Smooth muscle cell (in vitro differentiated cells): ENCODE data around the gene NEURL3. TPM values are rescaled to one million over a fixed set of nuclear protein-coding genes. Genes with fewer than 3 reads are reported as not detected.

Experiments
- DNase-seq: peaks from one replicate; lab custom pipeline; 2025; ENCODE audit not compliant: unreplicated experiment; lab: John Stamatoyannopoulos, UW
- H2AFZ ChIP-seq: fragments of 200-600 bp; sonication (generic); 2 replicates; pipeline ENCODE4 v1.6.0; 2016; ENCODE audit warnings: antibody characterized with exemption, low read depth, mild to moderate bottlenecking
- H3F3A ChIP-seq: fragments of 200-600 bp; sonication (generic); 2 replicates; pipeline ENCODE4 v1.6.0; 2017; ENCODE audit warnings: antibody characterized with exemption, low read depth
- H3K27ac ChIP-seq: fragments of 200-600 bp; sonication (generic); 2 replicates; pipeline ENCODE4 v1.5.1; 2016; ENCODE audit warnings: low read depth, mild to moderate bottlenecking
- H3K27me3 ChIP-seq: fragments of 200-600 bp; sonication (generic); 2 replicates; pipeline ENCODE4 v1.6.1; 2016; ENCODE audit warnings: low read depth, mild to moderate bottlenecking
- H3K36me3 ChIP-seq: fragments of 200-600 bp; sonication (generic); 2 replicates; pipeline ENCODE4 v1.5.1; 2016; ENCODE audit warnings: low read depth
- H3K4me1 ChIP-seq: fragments of 200-600 bp; sonication (generic); 2 replicates; pipeline ENCODE4 v1.5.1; 2016; ENCODE audit warnings: low read depth
- H3K4me2 ChIP-seq: fragments of 200-600 bp; sonication (generic); 2 replicates; pipeline ENCODE4 v1.6.0; 2016; ENCODE audit warnings: mild to moderate bottlenecking
- H3K4me3 ChIP-seq: fragments of 200-600 bp; sonication (generic); 2 replicates; pipeline ENCODE4 v1.5.1; 2016; ENCODE audit warnings: mild to moderate bottlenecking
- H3K79me2 ChIP-seq: fragments of 200-600 bp; sonication (generic); 2 replicates; pipeline ENCODE4 v1.6.0; 2016; ENCODE audit warnings: low read depth, mild to moderate bottlenecking
- H3K9ac ChIP-seq: fragments of 200-600 bp; sonication (generic); 2 replicates; pipeline ENCODE4 v1.6.0; 2016; ENCODE audit warnings: low read depth
- H3K9me3 ChIP-seq: fragments of 200-600 bp; sonication (generic); replicated peaks from 2 replicates; pipeline ENCODE4 v1.5.1; 2016; ENCODE audit warnings: low read depth
- H4K20me1 ChIP-seq: fragments of 200-600 bp; sonication (generic); 2 replicates; pipeline ENCODE4 v1.6.0; 2016; ENCODE audit warnings: low read depth
- WGBS: methylation state at CpG from one replicate; pipeline ENCODE4 v1.1.7; 2016; ENCODE audit warnings: low lambda C conversion rate; 5-methylcytosine and 5-hydroxymethylcytosine counted together
- polyA plus RNA-seq: library from polyadenylated mRNA; unstranded; fragments of >200 nt; fragmentation: Nextera tagmentation; extraction: Ambion mirVana; gene quantifications from 2 replicates; pipeline ENCODE4 v1.2.1, GENCODE V29; 2016
- total RNA-seq: library from RNA; depleted of rRNA; stranded (reverse); fragments of >200 nt; gene quantifications from 2 replicates; pipeline ENCODE4 v1.2.3, GENCODE V29; 2014
- TF ChIP-seq, protein P1 (sequence below): fragments of 200-600 bp; sonication (generic); IDR thresholded peaks from 2 replicates; pipeline ENCODE4 v1.5.1; 2017; ENCODE audit warnings: borderline replicate concordance, mild to moderate bottlenecking, antibody characterized with exemption; ENCODE audit not compliant: insufficient read depth, poor library complexity, severe bottlenecking

The NEURL3 gene
- total and polyA plus RNA-seq, 2 experiments from 2014 or later, result 0.21 TPM; not detected in 1

DNA sequence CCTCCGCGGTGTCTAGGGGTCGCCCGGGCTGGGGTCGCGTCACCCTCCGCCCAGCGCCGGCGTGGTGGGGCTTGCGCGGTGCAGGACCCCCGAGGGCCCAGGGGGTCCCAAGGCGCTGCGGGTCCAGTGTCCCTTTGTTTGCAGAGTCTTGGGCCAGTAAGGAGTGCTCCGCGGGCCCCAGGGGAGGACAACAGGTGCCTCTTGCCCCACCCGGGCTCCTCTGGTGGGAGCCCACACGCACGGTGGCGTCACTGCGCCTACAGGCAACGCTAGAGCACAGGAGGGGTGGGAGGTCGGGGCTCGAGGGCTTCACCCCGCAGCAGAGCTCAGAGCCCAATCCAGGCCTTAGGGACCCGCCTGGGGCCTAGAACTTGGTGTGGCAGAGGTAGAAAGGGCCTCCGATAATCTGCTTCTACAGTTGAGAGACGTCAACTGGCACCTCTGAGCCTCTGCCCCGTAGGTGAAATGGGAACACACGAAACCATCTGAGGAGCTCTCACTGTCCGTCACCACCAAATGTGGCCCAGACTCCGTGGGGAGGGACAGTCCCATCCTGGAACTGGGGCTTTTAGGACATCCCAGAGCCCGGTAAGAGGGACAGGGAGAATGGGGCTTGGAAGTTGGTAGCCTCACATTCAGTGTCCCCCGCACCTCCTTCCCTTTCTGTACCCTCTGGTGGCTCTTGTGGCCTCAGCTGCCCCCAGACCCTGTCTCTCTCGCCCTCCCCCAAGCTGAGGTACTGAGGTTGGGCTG is 32.8 kb upstream of the NEURL3 start:
- no peaks in the 10 kb centered on the region for H3K36me3 ChIP-seq
- H2AFZ ChIP-seq, result no peak overlapping the region
- H3K79me2 ChIP-seq, result peaks cover 16% of the 10 kb centered on the region
- peak overlapping the region; percentile 97 for H3K4me3 ChIP-seq
- TF ChIP-seq, protein P1, sequence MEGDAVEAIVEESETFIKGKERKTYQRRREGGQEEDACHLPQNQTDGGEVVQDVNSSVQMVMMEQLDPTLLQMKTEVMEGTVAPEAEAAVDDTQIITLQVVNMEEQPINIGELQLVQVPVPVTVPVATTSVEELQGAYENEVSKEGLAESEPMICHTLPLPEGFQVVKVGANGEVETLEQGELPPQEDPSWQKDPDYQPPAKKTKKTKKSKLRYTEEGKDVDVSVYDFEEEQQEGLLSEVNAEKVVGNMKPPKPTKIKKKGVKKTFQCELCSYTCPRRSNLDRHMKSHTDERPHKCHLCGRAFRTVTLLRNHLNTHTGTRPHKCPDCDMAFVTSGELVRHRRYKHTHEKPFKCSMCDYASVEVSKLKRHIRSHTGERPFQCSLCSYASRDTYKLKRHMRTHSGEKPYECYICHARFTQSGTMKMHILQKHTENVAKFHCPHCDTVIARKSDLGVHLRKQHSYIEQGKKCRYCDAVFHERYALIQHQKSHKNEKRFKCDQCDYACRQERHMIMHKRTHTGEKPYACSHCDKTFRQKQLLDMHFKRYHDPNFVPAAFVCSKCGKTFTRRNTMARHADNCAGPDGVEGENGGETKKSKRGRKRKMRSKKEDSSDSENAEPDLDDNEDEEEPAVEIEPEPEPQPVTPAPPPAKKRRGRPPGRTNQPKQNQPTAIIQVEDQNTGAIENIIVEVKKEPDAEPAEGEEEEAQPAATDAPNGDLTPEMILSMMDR, result no peak
- H4K20me1 ChIP-seq, result peaks cover 60% of the 10 kb centered on the region
- H3K4me1 ChIP-seq, result peaks cover 25% of the 10 kb centered on the region
- peak overlapping the region; percentile 93 for H3K9ac ChIP-seq
- H3F3A ChIP-seq, result peaks cover 2% of the 10 kb centered on the region
- WGBS, result 10% methylated on average over 36 of the region's 36 CpGs
- H3K27ac ChIP-seq, result no peak overlapping the region
- no peak for DNase-seq
- peaks cover 15% of the 10 kb centered on the region for H3K27me3 ChIP-seq
- H3K4me2 ChIP-seq, result peak overlapping the region; percentile 99
- no peaks in the 10 kb centered on the region for H3K9me3 ChIP-seq

DNA sequence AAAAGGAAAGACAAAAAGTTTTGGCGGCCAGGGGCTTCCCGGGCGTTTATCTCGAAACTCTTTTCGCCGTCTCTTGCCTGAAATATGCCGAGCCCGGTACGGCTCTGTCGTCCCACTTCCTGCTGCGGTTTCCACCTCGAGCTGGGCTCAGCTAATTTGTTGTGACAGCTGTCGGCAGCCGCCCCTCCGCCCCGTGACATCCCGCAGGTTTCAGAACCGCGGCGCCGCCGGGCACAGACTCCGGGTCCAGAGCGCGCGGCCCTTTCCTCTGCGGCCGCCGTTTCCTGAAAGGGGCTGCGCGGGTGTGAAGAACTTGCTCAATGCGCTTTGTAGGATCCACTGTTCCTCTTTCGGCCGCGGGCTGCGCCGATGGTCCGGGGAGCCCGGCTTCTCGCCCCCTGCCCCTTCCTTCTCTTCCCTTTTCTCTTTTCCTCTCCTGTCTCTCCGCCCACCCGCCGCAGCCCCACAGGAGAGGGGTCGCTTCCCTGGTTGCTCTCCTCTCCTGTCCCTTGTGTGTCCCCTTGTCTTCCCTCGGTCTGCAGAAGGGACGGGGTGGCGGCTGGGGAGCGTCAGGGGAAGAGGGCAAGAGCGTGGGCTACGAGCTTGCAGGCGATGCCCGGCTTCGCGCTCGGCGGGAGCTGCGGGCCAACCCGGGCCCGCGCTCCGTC is 32.0 kb upstream of the NEURL3 start:
- Histone ChIP-seq H3K4me3 (peak overlapping the region; percentile 97), H4K20me1 (peaks cover 53% of the 10 kb centered on the region), H2AFZ (peak overlapping the region; percentile 50), H3K4me1 (peaks cover 28% of the 10 kb centered on the region), H3F3A (peaks cover 8% of the 10 kb centered on the region), H3K4me2 (peak overlapping the region; percentile 99), H3K27me3 (peaks cover 15% of the 10 kb centered on the region), H3K79me2 (peaks cover 16% of the 10 kb centered on the region), H3K36me3 (no peaks in the 10 kb centered on the region), H3K9ac (peak overlapping the region; percentile 93), H3K9me3 (no peaks in the 10 kb centered on the region), H3K27ac (peak overlapping the region; percentile 53)
- DNase-seq, result no peak
- WGBS, result under 1% methylated on average over 57 of the region's 61 CpGs
- TF ChIP-seq, protein P1, result no peak

DNA sequence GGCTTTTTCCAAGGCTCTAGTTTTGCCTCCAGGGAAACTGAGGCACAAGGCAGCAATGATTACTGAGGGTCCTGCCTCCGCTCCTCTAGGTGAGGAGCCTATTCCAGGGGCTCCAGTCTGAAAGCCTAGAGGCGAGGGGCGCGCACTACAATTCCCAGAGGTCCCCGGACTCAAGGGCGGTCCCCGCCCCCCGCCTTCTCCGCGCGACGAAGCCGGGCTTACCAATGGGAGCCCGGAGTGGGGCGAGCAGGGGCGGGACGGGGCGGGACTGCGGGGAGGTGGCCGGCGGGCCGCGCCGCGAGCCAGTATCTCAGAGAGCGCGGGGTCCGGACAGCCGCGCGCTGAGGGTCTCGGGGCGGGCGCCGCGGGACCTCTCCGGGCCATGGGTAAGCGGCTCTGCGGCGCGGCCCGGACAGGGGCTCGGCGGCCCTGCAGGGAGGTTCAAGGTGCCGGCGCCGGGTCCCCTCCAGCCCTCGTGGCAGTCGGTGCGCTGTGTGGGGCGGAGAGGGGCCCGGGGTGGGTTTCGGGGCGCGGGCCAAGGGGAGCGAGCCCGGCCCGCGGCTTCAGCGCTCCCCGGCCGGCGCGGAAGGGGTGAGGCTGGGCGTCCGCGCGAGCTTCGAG is 31.4 kb upstream of the NEURL3 start, which contains the start of gene ARID5A:
TSS of gene ARID5A (plus strand) at position 308 of the 621 bp plus-strand sequence. CDS start at position 383, 75 bp downstream.
- peaks cover 15% of the 10 kb centered on the region for H3K27me3 ChIP-seq
- H3K36me3 ChIP-seq, result no peaks in the 10 kb centered on the region
- 4% methylated on average over 40 of the region's 69 CpGs for WGBS
- H2AFZ ChIP-seq, result peak within 1 kb of the TSS; percentile 50
- H3K4me2 ChIP-seq, result peak within 1 kb of the TSS; percentile 99
- peak; percentile 69 for DNase-seq
- H3K27ac ChIP-seq, result peak within 1 kb of the TSS; percentile 53
- peak within 1 kb of the TSS; percentile 97 for H3K4me3 ChIP-seq
- peak within 1 kb of the TSS; percentile 93 for H3K9ac ChIP-seq
- peaks cover 46% of the 10 kb centered on the region for H4K20me1 ChIP-seq
- H3K9me3 ChIP-seq, result no peaks in the 10 kb centered on the region
- TF ChIP-seq, protein P1, result no peak
- H3K4me1 ChIP-seq, result peaks cover 31% of the 10 kb centered on the region
- peaks cover 16% of the 10 kb centered on the region for H3K79me2 ChIP-seq
- H3F3A ChIP-seq, result peaks cover 8% of the 10 kb centered on the region
